Measurements from ENCODE around the gene TRAPPC14. TPM values are rescaled to one million over a fixed set of nuclear protein-coding genes. Genes with fewer than 3 reads are reported as not detected.
"Not testable (repeated sequence)": the region's sequence is repeated elsewhere in the genome, so short reads cannot be mapped to it uniquely, and the experiment has no call there.

Gene TRAPPC14
- polyA plus RNA-seq, 1 donor from 2014 or later, result 6.3 TPM

GRCh38 chr7:100130220-100130607 lies 28.3 kb downstream of the TRAPPC14 start:
- not testable (repeated sequence) for H3K9me3 Mint-ChIP-seq, H3K4me3 Mint-ChIP-seq, H3K36me3 Mint-ChIP-seq, H3K27me3 Mint-ChIP-seq, H3K27ac Mint-ChIP-seq
- peaks cover 12 to 22% (median 12%) of the 10 kb centered on the region in 3 donors for H3K4me1 Mint-ChIP-seq

DNA sequence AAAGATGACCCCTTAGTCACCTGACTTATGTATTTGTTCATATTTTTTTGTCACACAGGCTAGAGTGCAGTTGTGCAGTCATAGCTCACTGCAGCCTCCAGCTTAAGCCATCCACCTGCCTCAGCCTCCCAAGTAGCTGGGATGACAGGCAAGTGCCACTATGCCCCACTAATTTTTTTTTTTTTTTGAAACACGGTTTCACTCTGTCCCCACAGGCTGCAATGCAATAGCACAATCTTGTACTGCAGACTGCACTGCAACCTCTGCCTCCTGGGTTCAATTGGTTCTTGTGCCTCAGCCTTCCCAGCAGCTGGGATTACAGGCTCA lies 29.9 kb downstream of the TRAPPC14 start:
- peak overlapping the region in 3 of 4 donors; percentile 78 to 90 (median 81) for H3K4me3 Mint-ChIP-seq
- peaks cover 2% of the 10 kb centered on the region for H3K36me3 Mint-ChIP-seq
- no peaks in the 10 kb centered on the region for H3K27me3 Mint-ChIP-seq
- H3K4me1 Mint-ChIP-seq, result peaks cover 24 to 25% (median 24%) of the 10 kb centered on the region in 3 donors
- no peaks in the 10 kb centered on the region for H3K9me3 Mint-ChIP-seq
- H3K27ac Mint-ChIP-seq, result peak overlapping the region in 1 of 3 donors; percentile 69

DNA sequence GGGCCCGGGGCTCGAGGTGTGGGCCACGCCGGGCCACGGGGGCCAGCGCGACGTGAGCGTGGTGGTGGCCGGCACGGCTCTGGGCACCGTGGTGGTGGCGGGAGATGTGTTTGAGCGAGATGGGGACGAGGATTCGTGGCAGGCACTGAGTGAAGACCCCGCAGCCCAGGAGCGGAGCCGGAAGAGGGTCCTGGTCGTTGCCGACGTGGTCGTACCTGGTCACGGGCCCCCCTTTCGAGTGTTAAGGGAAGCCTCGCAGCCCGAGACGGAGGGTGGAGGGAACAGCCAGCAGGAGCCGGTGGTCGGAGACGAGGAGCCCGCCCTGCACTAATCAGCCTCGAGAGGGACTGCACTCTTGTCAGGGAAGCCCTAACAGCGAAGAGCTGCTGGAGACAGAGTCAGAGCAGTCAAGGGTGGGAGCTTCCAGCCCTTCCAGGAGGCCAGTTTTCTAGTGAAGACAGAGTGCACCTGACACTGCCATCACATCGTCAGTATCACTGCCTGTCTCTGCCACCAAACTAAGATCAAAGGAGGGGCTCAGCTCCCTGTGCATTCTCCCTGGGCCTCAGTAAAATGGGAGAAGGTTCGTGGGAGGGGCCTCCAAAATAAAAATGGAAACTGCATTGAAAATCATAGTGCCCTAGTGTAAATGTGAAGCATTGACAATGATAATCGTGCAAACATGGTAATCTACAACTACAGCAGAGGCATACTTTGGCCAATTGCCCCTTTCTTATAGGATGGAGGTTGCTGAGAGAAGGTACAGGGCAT lies 30.5 kb downstream of the TRAPPC14 start:
- Mint-ChIP-seq H3K4me1 (peaks cover 24 to 25% (median 24%) of the 10 kb centered on the region in 3 donors), H3K4me3 (peak overlapping the region; percentile 78 to 90 (median 80))

GRCh38 chr7:100126931-100127865 lies 31.3 kb downstream of the TRAPPC14 start, which contains the start of gene MBLAC1:
TSS of gene MBLAC1 (plus strand) at chr7:100126967. CDS start at chr7:100127396, 429 bp downstream.
- H3K4me3 Mint-ChIP-seq, result peak within 1 kb of the TSS; percentile 96 to 100 (median 100)
- H3K27ac Mint-ChIP-seq, result peak within 1 kb of the TSS; percentile 93 to 99 (median 99)
- H3K36me3 Mint-ChIP-seq, result peaks cover 5% of the 10 kb centered on the region
- H3K4me1 Mint-ChIP-seq, result peaks cover 19 to 20% (median 20%) of the 10 kb centered on the region in 3 donors
- H3K9me3 Mint-ChIP-seq, result no peaks in the 10 kb centered on the region
- H3K27me3 Mint-ChIP-seq, result no peaks in the 10 kb centered on the region

More for the DNA sequence above, 30.5 kb downstream of the TRAPPC14 start:
- H3K27ac Mint-ChIP-seq, result peak overlapping the region; percentile 27 to 69 (median 59)
- H3K27me3 Mint-ChIP-seq, result no peaks in the 10 kb centered on the region
- H3K9me3 Mint-ChIP-seq, result no peaks in the 10 kb centered on the region
- H3K36me3 Mint-ChIP-seq, result peaks cover 2% of the 10 kb centered on the region

GRCh38 chr7:100126239-100126930 lies 32.1 kb downstream of the TRAPPC14 start:
- no peaks in the 10 kb centered on the region for H3K9me3 Mint-ChIP-seq
- peak overlapping the region; percentile 93 to 99 (median 99) for H3K27ac Mint-ChIP-seq
- peaks cover 5% of the 10 kb centered on the region for H3K36me3 Mint-ChIP-seq
- no peaks in the 10 kb centered on the region for H3K27me3 Mint-ChIP-seq
- H3K4me3 Mint-ChIP-seq, result peak overlapping the region; percentile 96 to 100 (median 100)
- peaks cover 18 to 20% (median 19%) of the 10 kb centered on the region in 3 donors for H3K4me1 Mint-ChIP-seq

DNA sequence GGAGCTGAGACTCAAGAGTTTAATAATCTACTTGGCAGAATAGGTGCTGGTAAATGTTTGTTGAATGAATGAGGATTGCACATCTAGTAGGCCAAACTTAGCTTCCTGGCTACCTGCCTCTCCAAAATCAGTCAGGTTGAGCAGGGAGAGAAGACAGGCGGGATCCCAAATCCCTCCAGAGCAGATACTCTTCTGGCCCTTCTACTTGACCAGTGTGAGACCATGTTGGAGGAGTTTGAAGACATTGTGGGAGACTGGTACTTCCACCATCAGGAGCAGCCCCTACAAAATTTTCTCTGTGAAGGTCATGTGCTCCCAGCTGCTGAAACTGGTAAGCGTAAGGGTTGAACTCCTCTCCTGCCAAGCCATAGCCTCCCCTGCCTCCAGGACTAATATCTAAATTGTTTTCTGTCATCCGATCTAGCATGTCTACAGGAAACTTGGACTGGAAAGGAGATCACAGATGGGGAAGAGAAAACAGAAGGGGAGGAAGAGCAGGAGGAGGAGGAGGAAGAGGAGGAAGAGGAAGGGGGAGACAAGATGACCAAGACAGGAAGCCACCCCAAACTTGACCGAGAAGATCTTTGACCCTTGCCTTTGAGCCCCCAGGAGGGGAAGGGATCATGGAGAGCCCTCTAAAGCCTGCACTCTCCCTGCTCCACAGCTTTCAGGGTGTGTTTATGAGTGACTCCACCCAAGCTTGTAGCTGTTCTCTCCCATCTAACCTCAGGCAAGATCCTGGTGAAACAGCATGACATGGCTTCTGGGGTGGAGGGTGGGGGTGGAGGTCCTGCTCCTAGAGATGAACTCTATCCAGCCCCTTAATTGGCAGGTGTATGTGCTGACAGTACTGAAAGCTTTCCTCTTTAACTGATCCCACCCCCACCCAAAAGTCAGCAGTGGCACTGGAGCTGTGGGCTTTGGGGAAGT lies 34.0 kb downstream of the TRAPPC14 start:
- peak overlapping the region; percentile 44 to 96 (median 82) for H3K4me3 Mint-ChIP-seq
- H3K4me1 Mint-ChIP-seq, result peaks cover 22 to 30% (median 26%) of the 10 kb centered on the region in 3 donors
- no peaks in the 10 kb centered on the region for H3K27me3 Mint-ChIP-seq
- peaks cover 5% of the 10 kb centered on the region for H3K36me3 Mint-ChIP-seq
- H3K27ac Mint-ChIP-seq, result peak overlapping the region in 2 of 3 donors; percentile 78 to 93
- H3K9me3 Mint-ChIP-seq, result no peaks in the 10 kb centered on the region

GRCh38 chr7:100122568-100122967 lies 36.0 kb downstream of the TRAPPC14 start:
- Mint-ChIP-seq H3K4me3 (peak overlapping the region in 2 of 4 donors; percentile 28 to 70), H3K9me3 (no peaks in the 10 kb centered on the region), H3K27ac (no peak overlapping the region), H3K27me3 (no peaks in the 10 kb centered on the region), H3K36me3 (peaks cover 5% of the 10 kb centered on the region), H3K4me1 (peaks cover 30 to 33% (median 31%) of the 10 kb centered on the region in 3 donors)

DNA sequence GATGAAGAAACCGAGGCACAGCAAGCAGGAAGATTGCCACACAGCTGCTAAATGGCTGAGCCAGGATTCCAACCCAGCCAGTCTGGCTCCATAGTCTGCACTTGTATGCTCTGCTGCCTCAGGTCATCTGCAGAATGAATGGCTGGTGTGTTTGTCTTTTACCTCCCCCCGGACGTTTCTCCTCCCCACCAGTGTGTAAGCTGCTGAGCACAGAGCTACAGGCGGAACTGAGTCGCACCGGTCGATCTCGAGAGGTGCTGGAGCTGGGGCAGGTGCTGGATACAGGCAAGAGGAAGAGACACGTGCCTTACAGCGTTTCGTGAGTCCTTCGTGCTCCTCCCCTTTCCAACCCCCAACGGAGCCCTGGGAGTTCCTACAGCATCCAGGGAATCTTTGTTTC lies 36.5 kb downstream of the TRAPPC14 start:
- no peaks in the 10 kb centered on the region for H3K9me3 Mint-ChIP-seq
- H3K4me1 Mint-ChIP-seq, result peaks cover 29 to 33% (median 31%) of the 10 kb centered on the region in 3 donors
- H3K27ac Mint-ChIP-seq, result peak overlapping the region in 2 of 3 donors; percentile 52 to 73
- H3K36me3 Mint-ChIP-seq, result peaks cover 5% of the 10 kb centered on the region
- H3K4me3 Mint-ChIP-seq, result peak overlapping the region in 1 of 4 donors; percentile 30
- H3K27me3 Mint-ChIP-seq, result no peaks in the 10 kb centered on the region

GRCh38 chr7:100120733-100121036 lies 37.8 kb downstream of the TRAPPC14 start:
- no peaks in the 10 kb centered on the region for H3K9me3 Mint-ChIP-seq
- peaks cover 2% of the 10 kb centered on the region for H3K36me3 Mint-ChIP-seq
- peak overlapping the region; percentile 4 to 99 (median 99) for H3K27ac Mint-ChIP-seq
- H3K4me1 Mint-ChIP-seq, result peaks cover 25 to 29% (median 28%) of the 10 kb centered on the region in 3 donors
- H3K27me3 Mint-ChIP-seq, result no peaks in the 10 kb centered on the region
- H3K4me3 Mint-ChIP-seq, result peak overlapping the region; percentile 91 to 98 (median 96)

DNA sequence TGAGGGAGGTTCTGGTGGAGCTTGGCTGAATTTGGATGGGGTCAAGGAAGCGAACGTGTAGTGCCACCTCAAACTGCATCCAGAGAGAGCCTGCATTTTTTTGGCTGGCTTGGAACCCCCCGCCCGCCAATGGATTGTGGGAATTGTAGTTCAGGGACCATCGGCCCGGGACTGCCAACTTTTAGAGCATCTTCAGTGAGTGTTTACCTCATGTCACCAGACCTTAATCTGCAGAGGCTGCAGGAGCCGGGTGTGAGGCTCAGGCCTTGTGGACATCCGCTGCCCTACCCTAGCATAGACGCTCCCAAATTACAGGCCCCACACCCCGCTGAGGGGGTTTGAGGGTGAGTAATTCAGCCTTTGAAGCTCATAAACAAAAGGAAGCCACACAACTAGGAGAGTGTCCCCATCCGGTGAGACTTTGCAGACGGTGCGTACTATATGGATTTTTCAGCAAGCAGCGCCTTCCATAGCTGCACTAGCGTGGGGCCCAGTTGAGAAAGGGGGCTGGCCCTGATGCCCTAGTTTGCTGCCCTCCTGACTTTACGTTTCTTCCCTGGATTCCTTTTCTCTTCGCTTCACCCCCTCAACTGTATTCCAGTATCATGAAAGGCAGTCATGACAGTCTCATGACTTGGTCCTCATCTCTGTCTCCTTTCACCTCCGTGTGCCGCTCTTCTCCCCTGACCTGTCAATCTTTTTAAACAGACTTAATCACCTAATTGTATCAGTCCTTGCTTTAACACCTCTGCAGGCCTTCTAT lies 38.4 kb downstream of the TRAPPC14 start:
- H3K9me3 Mint-ChIP-seq, result no peaks in the 10 kb centered on the region
- H3K4me3 Mint-ChIP-seq, result peak overlapping the region; percentile 96 to 98 (median 96)
- H3K27me3 Mint-ChIP-seq, result no peaks in the 10 kb centered on the region
- peak overlapping the region; percentile 99 for H3K27ac Mint-ChIP-seq
- H3K36me3 Mint-ChIP-seq, result peaks cover 2% of the 10 kb centered on the region
- peaks cover 22 to 29% (median 25%) of the 10 kb centered on the region in 3 donors for H3K4me1 Mint-ChIP-seq

DNA sequence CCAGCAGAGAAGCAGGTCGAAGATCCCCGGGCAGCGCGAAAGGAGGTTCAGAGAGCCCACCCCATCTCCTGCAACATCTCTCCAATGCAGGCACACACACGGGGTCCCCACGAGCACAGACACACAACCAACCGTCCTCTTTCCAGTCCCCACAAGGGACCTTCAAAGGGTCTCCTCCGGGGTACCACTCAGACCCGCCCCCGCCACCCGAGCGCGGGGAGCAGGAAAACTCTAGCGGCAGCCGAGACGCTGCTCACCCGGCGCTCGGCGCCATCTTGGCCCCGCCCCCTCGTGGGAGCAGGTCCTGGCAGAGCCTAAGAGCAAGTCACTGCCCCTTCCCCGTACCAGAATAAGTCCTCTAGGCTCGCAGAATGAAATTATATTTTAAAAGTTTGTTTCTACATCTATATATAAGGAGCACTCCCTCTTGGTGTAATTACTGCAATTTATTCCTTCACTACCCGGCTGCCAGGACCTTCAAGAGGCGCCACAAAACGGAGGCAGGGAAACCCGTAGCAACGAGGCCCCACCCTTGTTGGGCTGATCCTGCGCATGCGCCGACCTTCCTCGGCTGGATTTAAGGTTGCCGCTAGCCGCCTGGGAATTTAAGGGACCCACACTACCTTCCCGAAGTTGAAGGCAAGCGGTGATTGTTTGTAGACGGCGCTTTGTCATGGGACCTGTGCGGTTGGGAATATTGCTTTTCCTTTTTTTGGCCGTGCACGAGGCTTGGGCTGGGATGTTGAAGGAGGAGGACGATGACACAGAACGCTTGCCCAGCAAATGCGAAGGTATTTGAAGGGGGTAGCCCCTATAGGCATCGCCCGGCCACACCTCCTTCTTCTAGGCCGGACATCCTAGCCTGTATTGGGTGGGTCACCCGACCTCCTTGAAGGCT lies 39.2 kb downstream of the TRAPPC14 start, which contains the start of the genes CNPY4 and TAF6:
Gene CNPY4, plus strand, starts transcription at position 563 of the 898 bp plus-strand sequence. Its CDS starts 111 bp downstream, at position 674.
Gene TAF6, minus strand, starts transcription at position 287 of the 898 bp plus-strand sequence. CDS start 5,149 bp downstream, outside the sequence.
- Mint-ChIP-seq H3K9me3 (no peaks in the 10 kb centered on the region), H3K36me3 (peaks cover 2% of the 10 kb centered on the region), H3K4me3 (peak within 1 kb of the TSS; percentile 96 to 98 (median 96)), H3K4me1 (peaks cover 17 to 21% (median 19%) of the 10 kb centered on the region in 3 donors), H3K27ac (peak within 1 kb of the TSS; percentile 99), H3K27me3 (no peaks in the 10 kb centered on the region)

- Mint-ChIP-seq H3K4me3 (peak overlapping the region; percentile 96 to 98 (median 96)), H3K4me1 (peaks cover 14 to 19% (median 17%) of the 10 kb centered on the region in 3 donors), H3K27ac (peak overlapping the region; percentile 99), H3K9me3 (no peaks in the 10 kb centered on the region), H3K27me3 (no peaks in the 10 kb centered on the region), H3K36me3 (peaks cover 3% of the 10 kb centered on the region)
Observed at GRCh38 chr7:100118388-100119071, 40.0 kb downstream of the TRAPPC14 start.

Data from IgD-negative memory B cell (primary cell).